ENCODE results near the gene MYRF.

DNA sequence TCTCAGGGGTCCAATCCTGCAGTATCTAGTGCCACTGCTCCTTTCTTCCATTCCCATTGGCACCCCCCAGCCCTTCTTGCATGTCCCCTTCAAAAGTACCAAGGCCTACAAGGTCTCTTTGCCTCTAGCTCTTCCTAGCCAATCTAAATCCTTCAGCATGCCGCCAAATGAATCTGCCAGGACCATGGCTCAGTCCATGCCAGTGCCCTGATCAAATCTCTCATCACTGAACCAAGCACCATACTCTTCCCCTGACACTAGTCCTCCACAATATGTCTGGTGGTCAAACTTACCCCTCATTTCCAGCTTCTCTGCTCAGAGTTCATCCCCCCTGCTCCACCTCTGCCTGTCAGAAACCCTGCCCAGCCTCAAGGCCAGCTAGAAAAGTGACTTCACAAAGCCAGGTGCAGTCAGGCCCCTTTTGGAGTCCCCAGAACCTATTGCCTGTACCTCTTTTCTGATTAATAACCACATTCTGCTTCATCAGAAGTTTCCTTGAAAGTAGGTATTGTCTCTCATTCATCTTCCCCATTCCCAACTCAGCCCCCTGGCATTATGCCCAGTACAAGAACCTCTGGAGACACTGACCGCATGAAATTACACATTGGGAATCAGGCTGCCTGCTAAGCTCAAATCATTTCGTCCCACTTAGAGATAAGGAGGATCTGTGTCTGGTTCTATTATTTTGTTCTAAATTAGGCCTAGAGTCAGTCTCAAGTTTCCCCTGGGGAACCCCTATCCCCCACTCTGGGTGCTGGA is 51.6 kb downstream of the MYRF start:
- TF ChIP-seq, protein P1, sequence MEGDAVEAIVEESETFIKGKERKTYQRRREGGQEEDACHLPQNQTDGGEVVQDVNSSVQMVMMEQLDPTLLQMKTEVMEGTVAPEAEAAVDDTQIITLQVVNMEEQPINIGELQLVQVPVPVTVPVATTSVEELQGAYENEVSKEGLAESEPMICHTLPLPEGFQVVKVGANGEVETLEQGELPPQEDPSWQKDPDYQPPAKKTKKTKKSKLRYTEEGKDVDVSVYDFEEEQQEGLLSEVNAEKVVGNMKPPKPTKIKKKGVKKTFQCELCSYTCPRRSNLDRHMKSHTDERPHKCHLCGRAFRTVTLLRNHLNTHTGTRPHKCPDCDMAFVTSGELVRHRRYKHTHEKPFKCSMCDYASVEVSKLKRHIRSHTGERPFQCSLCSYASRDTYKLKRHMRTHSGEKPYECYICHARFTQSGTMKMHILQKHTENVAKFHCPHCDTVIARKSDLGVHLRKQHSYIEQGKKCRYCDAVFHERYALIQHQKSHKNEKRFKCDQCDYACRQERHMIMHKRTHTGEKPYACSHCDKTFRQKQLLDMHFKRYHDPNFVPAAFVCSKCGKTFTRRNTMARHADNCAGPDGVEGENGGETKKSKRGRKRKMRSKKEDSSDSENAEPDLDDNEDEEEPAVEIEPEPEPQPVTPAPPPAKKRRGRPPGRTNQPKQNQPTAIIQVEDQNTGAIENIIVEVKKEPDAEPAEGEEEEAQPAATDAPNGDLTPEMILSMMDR (optimal IDR thresholded peaks at IDR 0.05 in 1 of 3, IDR thresholded peaks at IDR 0.05 in 1 of 3, conservative IDR thresholded peaks at IDR 0.05 in 1 of 3; ENCODE audit: extremely low read depth in 1 of 3, insufficient read depth in 2 of 3, low read length in 3 of 3): no peak
- TF ChIP-seq EZH2 (IDR thresholded peaks at IDR 0.05; ENCODE audit: low read length): no peak

Data from keratinocyte (primary cell).